Adipocyte (in vitro differentiated cells): ENCODE results near the gene CFAP46.

Experiments used
- DNase-seq: peaks from one replicate; pipeline ENCODE4 v3.0.0-alpha.2; 2015; ENCODE audit warnings: low read depth
- H3K27me3 ChIP-seq: replicated peaks from 2 replicates; pipeline ENCODE4 v1.7.0; 2013; ENCODE audit warnings: mild to moderate bottlenecking, low read length, moderate library complexity; ENCODE audit not compliant: control insufficient read depth, insufficient read depth
- H3K36me3 ChIP-seq: 2 replicates; pipeline ENCODE4 v1.7.0; 2013; ENCODE audit warnings: low read length, mild to moderate bottlenecking, moderate library complexity; ENCODE audit not compliant: control insufficient read depth, insufficient read depth, severe bottlenecking
- H3K4me1 ChIP-seq: 2 replicates; pipeline ENCODE4 v1.7.0; 2013; ENCODE audit warnings: mild to moderate bottlenecking, low read length, moderate library complexity; ENCODE audit not compliant: control insufficient read depth, insufficient read depth
- H3K4me3 ChIP-seq: 2 replicates; pipeline ENCODE4 v1.7.0; 2013; ENCODE audit warnings: mild to moderate bottlenecking, low read length, moderate library complexity
- H3K9ac ChIP-seq: 2 replicates; pipeline ENCODE4 v1.7.0; 2013; ENCODE audit warnings: mild to moderate bottlenecking, low read length, moderate library complexity
- H3K9me3 ChIP-seq: 2 replicates; pipeline ENCODE4 v1.7.0; 2013; ENCODE audit warnings: mild to moderate bottlenecking, low read length, moderate library complexity; ENCODE audit not compliant: control insufficient read depth

CFAP46 gene

GRCh38 chr10:132856869-132857524 is 85.4 kb downstream of the CFAP46 start:
- Histone ChIP-seq H3K4me3 (no peak overlapping the region), H3K4me1 (no peaks in the 10 kb centered on the region), H3K9ac (no peak overlapping the region), H3K36me3 (no peaks in the 10 kb centered on the region), H3K9me3 (peaks cover 43% of the 10 kb centered on the region), H3K27me3 (peaks cover 15% of the 10 kb centered on the region)
- no peak for DNase-seq

- Histone ChIP-seq H3K4me1 (no peaks in the 10 kb centered on the region), H3K27me3 (peaks cover 13% of the 10 kb centered on the region), H3K9me3 (peaks cover 51% of the 10 kb centered on the region), H3K36me3 (no peaks in the 10 kb centered on the region), H3K4me3 (no peak overlapping the region), H3K9ac (no peak overlapping the region)
- DNase-seq = no peak
Measured at GRCh38 chr10:132855889-132856288, 86.5 kb downstream of the CFAP46 start.

- no peak for DNase-seq
- H3K4me3 ChIP-seq = no peak overlapping the region
- H3K36me3 ChIP-seq = no peaks in the 10 kb centered on the region
- H3K9ac ChIP-seq = no peak overlapping the region
- no peaks in the 10 kb centered on the region for H3K4me1 ChIP-seq
- peaks cover 42% of the 10 kb centered on the region for H3K9me3 ChIP-seq
- H3K27me3 ChIP-seq = peaks cover 37% of the 10 kb centered on the region
Measured at GRCh38 chr10:132851451-132851850, 90.9 kb downstream of the CFAP46 start.

GRCh38 chr10:132850896-132851295 is 91.5 kb downstream of the CFAP46 start:
- Histone ChIP-seq H3K4me1 (no peaks in the 10 kb centered on the region), H3K4me3 (no peak overlapping the region), H3K9me3 (peaks cover 38% of the 10 kb centered on the region), H3K27me3 (peaks cover 39% of the 10 kb centered on the region), H3K9ac (no peak overlapping the region), H3K36me3 (no peaks in the 10 kb centered on the region)
- no peak for DNase-seq

GRCh38 chr10:132850246-132850645 is 92.1 kb downstream of the CFAP46 start:
- Histone ChIP-seq H3K9ac (no peak overlapping the region), H3K4me3 (no peak overlapping the region), H3K36me3 (no peaks in the 10 kb centered on the region), H3K9me3 (peaks cover 31% of the 10 kb centered on the region), H3K27me3 (peaks cover 43% of the 10 kb centered on the region), H3K4me1 (no peaks in the 10 kb centered on the region)
- DNase-seq = no peak

GRCh38 chr10:132849546-132850031 is 92.8 kb downstream of the CFAP46 start:
- Histone ChIP-seq H3K9ac (no peak overlapping the region), H3K9me3 (peaks cover 26% of the 10 kb centered on the region), H3K27me3 (peaks cover 41% of the 10 kb centered on the region), H3K4me1 (no peaks in the 10 kb centered on the region), H3K36me3 (no peaks in the 10 kb centered on the region), H3K4me3 (no peak overlapping the region)
- no peak for DNase-seq

GRCh38 chr10:132848951-132849545 is 93.3 kb downstream of the CFAP46 start:
- Histone ChIP-seq H3K36me3 (no peaks in the 10 kb centered on the region), H3K4me1 (no peaks in the 10 kb centered on the region), H3K9ac (no peak overlapping the region), H3K27me3 (peaks cover 41% of the 10 kb centered on the region), H3K4me3 (no peak overlapping the region), H3K9me3 (peaks cover 25% of the 10 kb centered on the region)
- no peak for DNase-seq

GRCh38 chr10:132848291-132848701 is 94.1 kb downstream of the CFAP46 start:
- peaks cover 41% of the 10 kb centered on the region for H3K27me3 ChIP-seq
- H3K4me1 ChIP-seq = no peaks in the 10 kb centered on the region
- peaks cover 18% of the 10 kb centered on the region for H3K9me3 ChIP-seq
- H3K4me3 ChIP-seq = no peak overlapping the region
- no peaks in the 10 kb centered on the region for H3K36me3 ChIP-seq
- no peak overlapping the region for H3K9ac ChIP-seq
- DNase-seq = no peak

GRCh38 chr10:132847856-132848255 is 94.5 kb downstream of the CFAP46 start:
- Histone ChIP-seq H3K9me3 (peaks cover 18% of the 10 kb centered on the region), H3K36me3 (no peaks in the 10 kb centered on the region), H3K27me3 (peaks cover 41% of the 10 kb centered on the region), H3K4me1 (no peaks in the 10 kb centered on the region), H3K9ac (no peak overlapping the region), H3K4me3 (no peak overlapping the region)
- DNase-seq = no peak

GRCh38 chr10:132847416-132847777 is 95.0 kb downstream of the CFAP46 start:
- peaks cover 41% of the 10 kb centered on the region for H3K27me3 ChIP-seq
- no peak overlapping the region for H3K4me3 ChIP-seq

GRCh38 chr10:132846631-132847415 is 95.5 kb downstream of the CFAP46 start:
- H3K9me3 ChIP-seq = peaks cover 22% of the 10 kb centered on the region
- no peak for DNase-seq

More at GRCh38 chr10:132847416-132847777, 95.0 kb downstream of the CFAP46 start:
- DNase-seq = no peak
- Histone ChIP-seq H3K36me3 (no peaks in the 10 kb centered on the region), H3K9ac (no peak overlapping the region), H3K9me3 (peaks cover 18% of the 10 kb centered on the region), H3K4me1 (no peaks in the 10 kb centered on the region)

More at GRCh38 chr10:132846631-132847415, 95.5 kb downstream of the CFAP46 start:
- H3K9ac ChIP-seq = no peak overlapping the region
- H3K4me1 ChIP-seq = no peaks in the 10 kb centered on the region
- H3K27me3 ChIP-seq = peaks cover 41% of the 10 kb centered on the region
- H3K4me3 ChIP-seq = no peak overlapping the region
- no peaks in the 10 kb centered on the region for H3K36me3 ChIP-seq
